Activated T-cell treated with anti-CD3 and anti-CD28 coated beads, Interleukin-2, amount 50 U/mL, for 4 hours (primary cell): ENCODE results near the gene STRN3. TPM values are rescaled to one million over a fixed set of nuclear protein-coding genes. Genes with fewer than 3 reads are reported as not detected.
A peak's percentile ranks its signal among the peaks of the same experiment; 100 is the strongest.
"Not testable (repeated sequence)": the region's sequence is repeated elsewhere in the genome, so short reads cannot be mapped to it uniquely, and the experiment has no call there.

Experiments
- ATAC-seq, 2 donors: fragments of 200-7000 bp; cut with Tn5 transposase; one replicate each; pipeline ENCODE4 v1.10.0; 2021
- DNase-seq: peaks from one replicate; pipeline ENCODE4 v3.0.0-alpha.2; 2020
- H3K27me3 Mint-ChIP-seq: one replicate; pipeline ENCODE4 v1.8.0; 2021; ENCODE audit warnings: low read depth, mixed read lengths
- H3K36me3 Mint-ChIP-seq: one replicate; pipeline ENCODE4 v1.8.0; 2022; ENCODE audit warnings: mixed read lengths; ENCODE audit not compliant: insufficient read depth
- H3K4me1 Mint-ChIP-seq: one replicate; pipeline ENCODE4 v1.8.0; 2021; ENCODE audit warnings: low read depth, mixed read lengths
- H3K4me3 Mint-ChIP-seq: one replicate; pipeline ENCODE4 v1.8.0; 2021; ENCODE audit warnings: mild to moderate bottlenecking, moderate library complexity, mixed read lengths
- H3K9me3 Mint-ChIP-seq: one replicate; pipeline ENCODE4 v1.8.0; 2021; ENCODE audit warnings: mixed read lengths
- total RNA-seq, 3 donors: library from RNA; stranded (reverse); gene quantifications; one replicate each; pipeline ENCODE4 v1.2.1, GENCODE V29; 2021

STRN3 gene
- total RNA-seq, 3 donors from 2014 or later = 21.4 to 24.1 (median 23.3) TPM

GRCh38 chr14:31024577-31025366 lies 1.4 kb downstream of the STRN3 start:
- ATAC-seq (peak in 1 of 2 donors; percentile 8), DNase-seq (no peak)
- H3K4me3 Mint-ChIP-seq = peak overlapping the region; percentile 98
- H3K27me3 Mint-ChIP-seq = no peaks in the 10 kb centered on the region
- no peaks in the 10 kb centered on the region for H3K9me3 Mint-ChIP-seq
- H3K36me3 Mint-ChIP-seq = peaks cover 7% of the 10 kb centered on the region
- peaks cover 47% of the 10 kb centered on the region for H3K4me1 Mint-ChIP-seq

GRCh38 chr14:31024010-31024480 lies 2.1 kb downstream of the STRN3 start:
- H3K9me3 Mint-ChIP-seq = no peaks in the 10 kb centered on the region
- no peak for DNase-seq
- H3K4me1 Mint-ChIP-seq = peaks cover 47% of the 10 kb centered on the region
- H3K4me3 Mint-ChIP-seq = peak overlapping the region; percentile 98
- ATAC-seq = no peak
- no peaks in the 10 kb centered on the region for H3K27me3 Mint-ChIP-seq
- peaks cover 7% of the 10 kb centered on the region for H3K36me3 Mint-ChIP-seq

- peaks cover 7% of the 10 kb centered on the region for H3K36me3 Mint-ChIP-seq
- DNase-seq = no peak
- no peaks in the 10 kb centered on the region for H3K9me3 Mint-ChIP-seq
- H3K4me3 Mint-ChIP-seq = no peak overlapping the region
- ATAC-seq = no peak
- H3K4me1 Mint-ChIP-seq = peaks cover 45% of the 10 kb centered on the region
- H3K27me3 Mint-ChIP-seq = no peaks in the 10 kb centered on the region
Measured at GRCh38 chr14:31022386-31022785, 3.8 kb downstream of the STRN3 start.

GRCh38 chr14:31021576-31021949 lies 4.6 kb downstream of the STRN3 start:
- ATAC-seq (no peak), DNase-seq (no peak)
- H3K4me1 Mint-ChIP-seq = peaks cover 38% of the 10 kb centered on the region
- no peak overlapping the region for H3K4me3 Mint-ChIP-seq
- H3K36me3 Mint-ChIP-seq = peaks cover 7% of the 10 kb centered on the region
- H3K27me3 Mint-ChIP-seq = no peaks in the 10 kb centered on the region
- H3K9me3 Mint-ChIP-seq = no peaks in the 10 kb centered on the region

GRCh38 chr14:31020834-31021575 lies 5.2 kb downstream of the STRN3 start:
- ATAC-seq (no peak), DNase-seq (no peak)
- H3K9me3 Mint-ChIP-seq = no peaks in the 10 kb centered on the region
- peaks cover 41% of the 10 kb centered on the region for H3K4me1 Mint-ChIP-seq
- H3K36me3 Mint-ChIP-seq = peaks cover 7% of the 10 kb centered on the region
- no peak overlapping the region for H3K4me3 Mint-ChIP-seq
- H3K27me3 Mint-ChIP-seq = no peaks in the 10 kb centered on the region

- Mint-ChIP-seq H3K36me3 (peaks cover 7% of the 10 kb centered on the region), H3K4me1 (peaks cover 26% of the 10 kb centered on the region), H3K27me3 (no peaks in the 10 kb centered on the region), H3K4me3 (no peak overlapping the region), H3K9me3 (no peaks in the 10 kb centered on the region)
- ATAC-seq = no peak
- DNase-seq = no peak
Measured at GRCh38 chr14:31018057-31018645, 8.0 kb downstream of the STRN3 start.

GRCh38 chr14:31013841-31014240 lies 12.3 kb downstream of the STRN3 start:
- Mint-ChIP-seq H3K4me1 (peaks cover 12% of the 10 kb centered on the region), H3K27me3 (no peaks in the 10 kb centered on the region), H3K36me3 (peaks cover 9% of the 10 kb centered on the region), H3K4me3 (no peak overlapping the region), H3K9me3 (no peaks in the 10 kb centered on the region)
- ATAC-seq (no peak), DNase-seq (no peak)

GRCh38 chr14:31010935-31011334 lies 15.2 kb downstream of the STRN3 start:
- ATAC-seq (no peak), DNase-seq (no peak)
- H3K27me3 Mint-ChIP-seq = no peaks in the 10 kb centered on the region
- peaks cover 9% of the 10 kb centered on the region for H3K36me3 Mint-ChIP-seq
- H3K4me1 Mint-ChIP-seq = peaks cover 6% of the 10 kb centered on the region
- no peak overlapping the region for H3K4me3 Mint-ChIP-seq
- no peaks in the 10 kb centered on the region for H3K9me3 Mint-ChIP-seq

- Mint-ChIP-seq H3K27me3 (no peaks in the 10 kb centered on the region), H3K4me3 (no peak overlapping the region)
Measured at GRCh38 chr14:31009836-31010574, 16.2 kb downstream of the STRN3 start.

GRCh38 chr14:31006703-31007102 lies 19.5 kb downstream of the STRN3 start:
- Mint-ChIP-seq H3K27me3 (no peaks in the 10 kb centered on the region), H3K36me3 (peaks cover 12% of the 10 kb centered on the region), H3K9me3 (no peaks in the 10 kb centered on the region), H3K4me1 (peaks cover 3% of the 10 kb centered on the region), H3K4me3 (no peak overlapping the region)
- no peak for DNase-seq
- ATAC-seq = no peak

More at GRCh38 chr14:31009836-31010574, 16.2 kb downstream of the STRN3 start:
- H3K9me3 Mint-ChIP-seq = no peaks in the 10 kb centered on the region
- no peak for DNase-seq
- peaks cover 10% of the 10 kb centered on the region for H3K36me3 Mint-ChIP-seq
- no peak for ATAC-seq
- H3K4me1 Mint-ChIP-seq = peaks cover 4% of the 10 kb centered on the region

- not testable (repeated sequence) for ATAC-seq
Measured at GRCh38 chr14:31004007-31004406, 22.2 kb downstream of the STRN3 start.

GRCh38 chr14:31003284-31003683 lies 22.9 kb downstream of the STRN3 start:
- Mint-ChIP-seq H3K27me3 (no peaks in the 10 kb centered on the region), H3K9me3 (peaks cover 8% of the 10 kb centered on the region), H3K36me3 (peaks cover 27% of the 10 kb centered on the region), H3K4me3 (no peak overlapping the region), H3K4me1 (peaks cover 13% of the 10 kb centered on the region)
- no peak for ATAC-seq
- DNase-seq = no peak

More at GRCh38 chr14:31004007-31004406, 22.2 kb downstream of the STRN3 start:
- H3K9me3 Mint-ChIP-seq, DNase-seq, H3K27me3 Mint-ChIP-seq, H3K4me3 Mint-ChIP-seq: not testable (repeated sequence)
- Mint-ChIP-seq H3K36me3 (peaks cover 22% of the 10 kb centered on the region), H3K4me1 (peaks cover 13% of the 10 kb centered on the region)

GRCh38 chr14:31001339-31001658 lies 24.9 kb downstream of the STRN3 start:
- no peak overlapping the region for H3K4me3 Mint-ChIP-seq
- DNase-seq (no peak), ATAC-seq (no peak)
- H3K27me3 Mint-ChIP-seq = no peaks in the 10 kb centered on the region
- peaks cover 8% of the 10 kb centered on the region for H3K9me3 Mint-ChIP-seq
- peaks cover 39% of the 10 kb centered on the region for H3K36me3 Mint-ChIP-seq
- peaks cover 21% of the 10 kb centered on the region for H3K4me1 Mint-ChIP-seq
